GM19043 (cell line): ENCODE data around the gene MPC1.

Source experiments
- ATAC-seq: cut with Tn5 transposase; IDR thresholded peaks from one replicate; pipeline ENCODE4 v1.9.1; 2021; ENCODE audit warnings: low read depth; ENCODE audit not compliant: unreplicated experiment

The MPC1 gene

DNA sequence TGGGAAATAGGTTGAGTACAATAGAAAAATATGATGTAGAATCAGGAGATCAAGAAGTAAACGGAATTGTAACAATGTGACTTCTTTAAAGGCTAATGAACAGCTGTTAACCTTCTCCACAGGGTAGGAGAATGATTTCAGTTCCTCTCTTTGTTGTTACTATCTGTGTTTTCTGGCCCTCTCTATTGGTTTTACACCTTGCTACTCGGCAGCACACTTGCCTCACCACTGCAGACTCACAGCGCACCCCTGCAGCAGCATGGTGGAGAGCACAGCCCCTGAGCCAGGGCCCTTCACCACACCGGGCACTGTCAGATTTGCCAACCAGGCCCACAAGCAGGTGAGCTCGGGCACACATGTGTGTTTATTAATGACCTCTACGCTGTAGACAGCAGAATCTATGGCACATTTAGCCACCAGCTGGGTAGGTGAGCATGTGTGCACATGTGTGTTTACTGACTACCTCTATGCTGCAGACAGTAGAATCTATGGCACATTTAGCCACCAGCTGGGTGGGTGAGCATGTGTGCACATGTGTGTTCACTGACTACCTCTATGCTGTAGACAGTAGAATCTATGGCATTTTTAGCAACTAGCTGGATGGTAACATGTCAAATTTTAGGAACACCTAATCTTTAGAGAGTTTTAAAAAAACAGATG lies 57.2 kb downstream of the MPC1 start:
- peak; percentile 94 for ATAC-seq

DNA sequence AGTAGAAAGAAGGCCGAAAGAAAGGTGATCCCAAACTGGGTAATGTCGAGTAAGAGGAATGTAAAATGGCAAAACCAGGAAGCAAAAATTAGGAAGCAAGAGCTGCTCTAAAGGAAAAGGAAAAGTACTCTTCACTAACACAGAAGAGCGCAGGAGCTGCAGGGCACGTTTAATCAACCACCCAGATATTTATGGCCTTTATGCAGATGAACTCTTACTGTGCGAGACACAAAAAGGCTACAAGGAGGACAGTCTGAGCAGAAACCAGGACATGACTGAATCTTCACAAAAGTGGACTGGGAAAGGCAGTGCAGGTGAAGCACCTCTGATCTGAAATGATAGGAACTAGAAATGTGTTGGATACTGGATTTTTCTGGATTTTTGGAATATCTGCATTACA lies 59.3 kb downstream of the MPC1 start:
- no peak for ATAC-seq

DNA sequence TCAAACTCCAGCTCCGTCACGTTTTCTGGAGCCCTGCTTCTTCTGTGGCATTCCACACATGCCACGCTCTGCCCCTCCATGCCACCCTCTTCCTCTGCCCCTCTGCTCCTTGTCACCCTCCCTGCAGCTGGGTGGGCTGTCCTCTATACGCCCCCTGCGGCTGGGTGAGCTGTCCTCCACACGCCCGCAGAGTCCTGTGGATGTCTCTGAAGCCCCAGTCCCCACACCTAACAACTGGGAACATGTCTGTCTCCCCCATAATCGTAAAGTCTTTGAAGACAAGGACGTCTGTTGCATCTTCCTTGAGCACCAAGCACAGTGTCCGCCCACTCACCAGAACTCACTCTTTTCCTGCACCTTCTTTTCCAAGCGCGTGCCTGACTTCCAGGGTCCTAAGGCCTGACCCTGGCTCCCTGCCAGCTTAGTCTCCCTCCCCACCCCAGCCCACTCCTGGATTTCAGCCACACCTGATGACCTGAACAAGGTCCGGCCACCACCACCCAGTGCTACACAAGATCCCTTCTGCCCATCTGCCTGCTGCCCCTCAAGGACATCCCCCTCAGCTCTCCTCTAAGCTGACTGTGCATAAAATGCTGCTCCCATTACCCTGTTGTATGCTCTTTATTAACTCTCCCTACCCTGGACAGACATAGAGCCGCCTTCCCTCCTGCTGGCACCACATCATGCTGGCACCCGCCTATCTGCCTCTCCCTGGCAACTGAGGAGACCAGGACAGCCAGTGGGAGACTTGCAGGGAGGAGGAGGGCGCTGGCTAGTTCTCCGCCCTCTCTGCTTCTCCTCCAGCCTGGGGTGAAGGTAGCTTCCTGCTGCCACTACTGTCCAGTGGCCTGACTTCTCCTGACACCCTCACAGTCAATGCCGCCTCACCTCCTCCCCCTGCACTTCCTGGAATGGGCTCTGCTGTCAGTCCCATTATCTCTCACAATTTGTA lies 63.8 kb downstream of the MPC1 start:
- no peak for ATAC-seq

DNA sequence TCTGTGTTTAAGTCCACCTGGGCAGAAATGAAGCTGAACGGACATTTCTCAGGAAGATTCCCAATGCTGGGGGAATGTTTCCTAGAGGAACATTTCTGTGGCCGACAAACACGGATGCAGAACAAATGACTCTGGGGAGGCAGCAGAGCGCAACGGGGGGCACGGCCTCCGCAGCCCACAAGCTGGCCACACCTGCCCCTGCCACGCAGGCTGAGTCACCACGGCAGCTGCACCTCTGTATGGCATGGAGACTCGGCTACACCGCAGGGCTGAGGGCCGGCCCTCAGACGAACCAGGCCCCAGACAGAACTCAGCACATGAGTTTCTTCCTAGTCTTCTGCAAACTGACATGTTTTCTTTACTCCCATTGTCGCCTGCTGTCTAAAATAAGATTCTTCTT lies 64.5 kb downstream of the MPC1 start:
- ATAC-seq, result no peak

DNA sequence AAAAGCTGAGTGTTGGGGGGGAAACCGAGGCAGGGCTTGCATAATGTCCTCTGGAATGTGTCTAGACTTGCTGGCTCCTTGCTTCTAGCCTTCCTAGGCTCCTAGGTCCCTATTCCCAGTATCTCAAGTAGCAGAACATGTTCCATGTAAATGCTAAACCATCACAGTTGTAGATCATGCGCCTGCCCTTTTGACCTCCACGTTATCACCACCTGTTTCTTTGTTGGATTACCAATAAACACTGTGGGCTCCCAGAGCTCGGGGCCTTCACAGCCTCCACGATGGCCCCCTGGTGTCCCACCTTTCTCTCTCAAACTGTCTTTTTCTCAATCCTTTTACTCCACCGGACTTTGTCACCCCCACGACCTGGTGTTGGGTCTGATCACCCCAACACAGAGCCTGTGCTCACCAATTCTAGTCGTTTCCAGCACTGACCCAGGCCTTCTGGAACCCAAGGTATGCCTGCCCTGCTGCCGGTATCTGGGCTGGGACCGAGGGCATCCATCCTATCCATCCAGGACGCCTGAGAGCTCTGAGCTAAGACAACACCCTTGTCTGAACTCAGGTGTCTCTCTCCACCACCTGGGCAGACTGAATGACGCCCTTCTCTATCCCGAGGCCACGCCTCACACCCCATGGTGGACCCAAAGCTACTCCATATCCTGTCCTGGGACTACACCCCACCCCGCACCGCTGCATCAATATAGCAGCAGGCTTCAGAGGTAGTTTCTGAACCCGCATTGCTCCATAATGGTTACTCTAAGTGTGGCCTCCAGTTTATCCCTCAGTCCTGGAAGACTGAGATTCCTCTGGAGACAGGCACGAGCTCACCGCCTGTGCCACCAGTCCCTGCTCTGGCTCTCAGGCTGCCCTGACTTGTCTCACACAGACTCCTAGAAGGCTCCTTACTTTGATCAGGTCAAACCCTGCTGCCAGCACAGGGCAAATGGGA lies 65.2 kb downstream of the MPC1 start:
- no peak for ATAC-seq

DNA sequence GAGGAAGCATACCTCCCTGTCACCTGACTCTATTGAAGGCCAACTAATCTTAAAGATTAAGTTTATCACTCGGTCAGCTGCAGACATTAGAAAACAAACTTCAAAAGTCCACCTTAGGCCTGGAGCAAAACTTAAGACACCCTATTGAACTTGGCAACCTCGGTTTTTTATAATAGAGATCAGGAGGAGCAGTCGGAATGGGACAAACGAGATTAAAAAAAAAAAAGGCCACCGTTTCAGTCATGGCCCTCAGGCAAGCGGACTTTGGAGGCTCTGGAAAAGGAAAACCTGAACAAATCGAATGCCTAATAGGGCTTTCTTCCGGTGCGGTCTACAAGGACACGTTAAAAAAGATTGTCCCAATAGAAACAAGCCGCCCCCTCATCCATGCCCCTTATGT lies 67.3 kb downstream of the MPC1 start:
- no peak for ATAC-seq
